GM12878 (cell line): ENCODE results near the gene BUB1B. TPM values are rescaled to one million over a fixed set of nuclear protein-coding genes. Genes with fewer than 3 reads are reported as not detected.

ENCODE experiments used
- ATAC-seq: fragments of 200-7000 bp; cut with Tn5 transposase; 3 replicates; pipeline ENCODE4 v1.9.1; 2020; ENCODE audit warnings: mild to moderate bottlenecking, moderate library complexity
- BruUV-seq: library from RNA; stranded (reverse); fragments of 400-500 nt; replicated peaks from 2 replicates; lab custom pipeline; 2021; lab: Mats Ljungman, UMichigan
- CTCF ChIA-PET: fragments of 300-600 bp; sonication (Branson Sonifier 250); formaldehyde crosslinking; extraction: SDS; loops from one replicate; lab custom pipeline; 2021; ENCODE audit warnings: inconsistent platforms; lab: Yijun Ruan, JAX
- POLR2A ChIA-PET: fragments of 350-600 bp; formaldehyde crosslinking; extraction: SDS; loops from one replicate; lab custom pipeline; 2021; ENCODE audit warnings: inconsistent platforms; lab: Charles Lee
- RAD21 ChIA-PET: fragments of 300-600 bp; sonication (Branson Sonifier 250); formaldehyde crosslinking; loops from one replicate; lab custom pipeline; 2023; ENCODE audit warnings: antibody characterized with exemption; ENCODE audit not compliant: unreplicated experiment; lab: Charles Lee
- SMC1A ChIA-PET: fragments of 300-600 bp; sonication (Branson Sonifier 250); formaldehyde crosslinking; loops from one replicate; lab custom pipeline; 2023; ENCODE audit not compliant: unreplicated experiment, uncharacterized antibody; lab: Charles Lee
- DNase-seq: peaks from one replicate; pipeline ENCODE4 v3.0.0-alpha.2; 2011; ENCODE audit warnings: low read depth, low spot score
- FAIRE-seq: peaks from 3 replicates; lab custom pipeline; 2011; peaks lifted over from hg19 to GRCh38; lab: Jason Lieb, UNC
- H2AFZ ChIP-seq: 2 replicates; pipeline ENCODE4 v1.6.0; 2011; ENCODE audit warnings: low read depth, low read length, control low read depth; ENCODE audit not compliant: control insufficient read depth
- H3K27ac ChIP-seq: 2 replicates; pipeline ENCODE4 v1.5.1; 2011; ENCODE audit warnings: control low read depth; ENCODE audit not compliant: control insufficient read depth, insufficient read depth
- H3K27me3 ChIP-seq, 2 experiments: replicated peaks in 1 of 2; 2 replicates each; pipeline versions ENCODE4 v1.6.0 to v1.6.1; 2011; ENCODE audit warnings: low read length in 1 of 2; ENCODE audit not compliant: control insufficient read depth in 2 of 2, insufficient read depth in 2 of 2
- H3K36me3 ChIP-seq, 2 experiments: 2 replicates each; pipeline ENCODE4 v1.5.1; 2011; ENCODE audit warnings: low read length in 1 of 2; ENCODE audit not compliant: control insufficient read depth in 2 of 2, insufficient read depth in 2 of 2
- H3K4me1 ChIP-seq: 2 replicates; pipeline ENCODE4 v1.6.1; 2011; ENCODE audit warnings: mild to moderate bottlenecking, low read length, moderate library complexity, mixed read lengths; ENCODE audit not compliant: control insufficient read depth, insufficient read depth
- H3K4me2 ChIP-seq: 2 replicates; pipeline ENCODE4 v1.6.0; 2011; ENCODE audit warnings: control low read depth; ENCODE audit not compliant: control insufficient read depth, insufficient read depth
- H3K4me3 ChIP-seq: fragments of 200-600 bp; sonication (generic); 2 replicates; pipeline ENCODE4 v1.5.1; 2016
- H3K79me2 ChIP-seq: 2 replicates; pipeline ENCODE4 v1.6.0; 2011; ENCODE audit warnings: low read length; ENCODE audit not compliant: control insufficient read depth, insufficient read depth
- H3K9ac ChIP-seq: 2 replicates; pipeline ENCODE4 v1.8.0; 2011; ENCODE audit warnings: low read length, control low read depth, mixed read lengths; ENCODE audit not compliant: control insufficient read depth, insufficient read depth
- H3K9me3 ChIP-seq: replicated peaks from 3 replicates; pipeline ENCODE4 v1.5.1; 2011; ENCODE audit warnings: mild to moderate bottlenecking, low read length; ENCODE audit not compliant: control insufficient read depth, insufficient read depth
- H4K20me1 ChIP-seq: 2 replicates; pipeline ENCODE4 v1.6.0; 2011; ENCODE audit not compliant: control insufficient read depth, insufficient read depth
- CUX1 ChIP-seq: IDR thresholded peaks from 2 replicates; pipeline ENCODE4 v1.6.1; 2012; ENCODE audit warnings: improper control_type of control experiment, low read depth, low read length; ENCODE audit not compliant: insufficient replicate concordance
- DPF2 ChIP-seq: fragments of 450-650 bp; IDR thresholded peaks from 2 replicates; pipeline ENCODE4 v1.6.1; 2017; ENCODE audit warnings: mild to moderate bottlenecking
- EED ChIP-seq: sonication (generic); IDR thresholded peaks from 2 replicates; pipeline ENCODE4 v1.6.1; 2016; ENCODE audit warnings: antibody characterized with exemption, low read depth
- EGR1 ChIP-seq, 2 experiments: IDR thresholded peaks; 1 replicate in 1 of 2; 2 replicates in 1 of 2; pipeline ENCODE4 v1.6.1; 2011 to 2012; ENCODE audit warnings: low read depth in 2 of 2, low read length in 2 of 2, borderline replicate concordance in 1 of 2, mild to moderate bottlenecking in 1 of 2, moderate library complexity in 1 of 2
- HDAC6 ChIP-seq: fragments of 200-600 bp; sonication (generic); IDR thresholded peaks from one replicate; pipeline ENCODE4 v1.8.0; 2017; ENCODE audit warnings: antibody characterized with exemption; ENCODE audit not compliant: unreplicated experiment
- IKZF1 ChIP-seq: fragments of 450-650 bp; conservative IDR thresholded peaks from 2 replicates; pipeline ENCODE4 v1.6.1; 2017; ENCODE audit warnings: antibody characterized with exemption, mild to moderate bottlenecking
- IKZF2 ChIP-seq, 2 experiments: fragments of 450-650 bp; IDR thresholded peaks; 2 replicates each; pipeline ENCODE4 v1.6.1; 2017; ENCODE audit warnings: mild to moderate bottlenecking in 2 of 2, moderate library complexity in 2 of 2
- LARP7 ChIP-seq: fragments of 450-650 bp; IDR thresholded peaks from 2 replicates; pipeline ENCODE4 v1.6.1; 2017; ENCODE audit warnings: mild to moderate bottlenecking
- MEF2A ChIP-seq: IDR thresholded peaks from 2 replicates; pipeline ENCODE4 v1.6.1; 2011; ENCODE audit warnings: low read depth, mild to moderate bottlenecking, low read length, moderate library complexity; ENCODE audit not compliant: insufficient read depth
- MEF2B ChIP-seq: fragments of 450-650 bp; IDR thresholded peaks from 2 replicates; pipeline ENCODE4 v1.6.1; 2018; ENCODE audit warnings: mild to moderate bottlenecking, moderate library complexity; ENCODE audit not compliant: partially characterized antibody, poor library complexity, severe bottlenecking
- MYB ChIP-seq: fragments of 150-350 bp; IDR thresholded peaks from 2 replicates; pipeline ENCODE4 v1.6.1; 2014; ENCODE audit warnings: mild to moderate bottlenecking, low read depth, low read length, borderline replicate concordance
- MYC ChIP-seq: IDR thresholded peaks from 2 replicates; pipeline ENCODE4 v1.6.1; 2011; ENCODE audit warnings: mild to moderate bottlenecking, low read length, moderate library complexity, inconsistent platforms; ENCODE audit not compliant: insufficient read depth, insufficient replicate concordance, insufficient read length, severe bottlenecking
- NFYA ChIP-seq: IDR thresholded peaks from 2 replicates; pipeline ENCODE4 v1.6.1; 2011; ENCODE audit warnings: low read depth, mild to moderate bottlenecking, low read length, improper control_type of control experiment, borderline replicate concordance
- PML ChIP-seq: IDR thresholded peaks from 2 replicates; pipeline ENCODE4 v1.6.1; 2012; ENCODE audit warnings: low read length, inconsistent platforms
- RUNX3 ChIP-seq: IDR thresholded peaks from 2 replicates; pipeline ENCODE4 v1.6.1; 2012; ENCODE audit warnings: low read length, inconsistent platforms
- TCF3 ChIP-seq: IDR thresholded peaks from 2 replicates; pipeline ENCODE4 v1.6.1; 2012; ENCODE audit warnings: low read depth, mild to moderate bottlenecking, low read length, borderline replicate concordance; ENCODE audit not compliant: insufficient read depth
- ZNF217 ChIP-seq: fragments of 450-650 bp; IDR thresholded peaks from 2 replicates; pipeline ENCODE4 v1.6.1; 2017; ENCODE audit warnings: antibody characterized with exemption, mild to moderate bottlenecking
- WGBS: methylation state at CpG from one replicate; pipeline ENCODE4 v1.1.6; 2016; ENCODE audit warnings: low lambda C conversion rate; ENCODE audit not compliant: insufficient replicate concordance, insufficient coverage; ENCODE audit errors: missing lambda C conversion rate; 5-methylcytosine and 5-hydroxymethylcytosine counted together
- in situ Hi-C: fragments of 300-500 bp; cut with MboI; formaldehyde crosslinking; loops from 9 replicates; pipeline ENCODE4 v1.14.3; 2018; ENCODE audit warnings: mixed read lengths
- intact Hi-C: fragments of 100-400 bp; cut with micrococcal nuclease; formaldehyde crosslinking; loops from one replicate; pipeline ENCODE4 v1.14.2; 2022; ENCODE audit not compliant: unreplicated experiment
- polyA plus RNA-seq, 11 experiments: library from polyadenylated mRNA; depleted of rRNA in 4 of 11; unstranded in 6 of 11; stranded (reverse) in 5 of 11; fragments of >200 nt; fragmentation: Nextera tagmentation in 4 of 11; fragmentation: Illumina TruSeq in 1 of 11; extraction: Ambion mirVana in 4 of 11; extraction: Trizol in 1 of 11; gene quantifications; 1 replicate in 1 of 11; 2 replicates in 10 of 11; pipeline versions ENCODE4 v1.2.1 to v1.2.3, GENCODE V29; 2011 to 2016; ENCODE audit warnings: inconsistent platforms in 2 of 11, missing spikeins in 2 of 11, low read depth in 1 of 11
- total RNA-seq, 4 experiments: library from RNA; depleted of rRNA in 3 of 4; stranded (reverse); fragments of >200 nt in 3 of 4; fragmentation: Illumina TruSeq in 1 of 4; extraction: Trizol in 1 of 4; gene quantifications; 2 replicates each; pipeline versions ENCODE4 v1.2.1 to v1.2.3, GENCODE V29; 2013 to 2021

The BUB1B gene
- total and polyA plus RNA-seq, 10 of the 15 experiments (the other 5 are each of a cell fraction or from before 2014, with no cell fraction given) = 29.1 to 98.6 (median 77.3) TPM

DNA sequence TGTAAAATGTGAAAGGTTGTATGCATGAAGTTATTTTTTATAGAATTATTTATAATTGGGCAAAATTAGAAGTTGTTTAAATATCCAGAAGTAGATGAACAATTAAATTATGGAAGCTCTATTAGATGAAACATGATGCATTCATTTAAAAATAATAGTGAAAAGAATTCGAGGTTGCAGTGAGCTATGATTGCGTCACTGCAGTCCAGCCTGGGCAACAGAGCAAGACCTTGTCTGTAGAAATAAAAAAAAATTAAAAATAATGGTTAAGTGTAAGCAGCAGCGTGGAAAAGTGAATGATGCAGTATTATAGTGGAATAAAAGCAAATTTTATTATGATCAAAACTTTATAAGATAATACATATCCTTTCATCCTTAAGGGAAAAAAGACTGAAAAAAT lies 14.3 kb downstream of the BUB1B start (continued):
- TF ChIP-seq MYB = no peak
- TF ChIP-seq MEF2A = no peak
- TF ChIP-seq EED = no peak
- no peak for TF ChIP-seq CUX1
- TF ChIP-seq, all 136 proteins: peak for 0

DNA sequence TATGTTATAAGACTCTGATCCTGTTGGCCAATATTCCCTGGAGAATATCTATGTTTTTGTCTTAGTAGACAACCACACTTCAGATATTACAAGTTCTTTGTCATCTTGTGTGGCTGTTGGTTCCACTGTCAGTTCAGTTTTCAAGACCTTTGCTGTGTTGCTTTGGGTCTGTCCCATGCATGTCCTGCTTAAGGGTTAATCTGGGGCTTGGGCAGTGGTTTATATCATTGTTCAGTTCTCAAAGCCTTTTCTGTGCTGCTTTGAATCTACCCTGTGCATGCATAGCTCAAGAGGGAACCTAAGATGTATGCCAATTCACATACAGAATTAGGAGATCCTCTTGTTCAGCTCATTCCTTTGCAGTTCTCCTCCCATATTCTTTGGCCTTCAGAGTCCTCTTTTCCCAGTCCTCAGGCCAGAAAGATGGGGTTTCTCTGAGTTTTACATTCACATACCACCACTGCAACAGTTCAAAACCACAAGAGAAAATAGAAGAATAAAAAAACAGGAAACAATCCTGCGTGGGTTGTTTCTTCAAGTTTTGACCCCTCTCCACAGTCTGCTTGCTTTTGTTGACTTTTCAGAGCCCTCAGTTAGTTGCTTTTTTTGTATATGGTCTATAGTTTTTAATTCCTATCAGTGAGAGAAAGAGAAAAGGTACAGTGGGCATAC lies 21.6 kb downstream of the BUB1B start:
- H3K9ac ChIP-seq = peak overlapping the region; percentile 35; the same call in 1 of the 2 replicates
- peaks cover 19% of the 10 kb centered on the region for H3K4me1 ChIP-seq
- CTCF ChIA-PET = interaction anchor here (0.8 to 3.8 kb wide), 6 partner anchors 8 to 136 kb away, joined by 3 to 31 read pairs (median 10); no protein-coding TSS in a partner anchor
- in situ Hi-C loops = no loop called here
- peak overlapping the region; percentile 20 for H2AFZ ChIP-seq
- intact Hi-C loops = loop anchor here (5.0 kb wide), 1 partner anchor 135 kb away; no protein-coding TSS in a partner anchor
- 0% methylated on average over 1 of the region's 1 CpG for WGBS
- no peak for FAIRE-seq
- H3K9me3 ChIP-seq = no peaks in the 10 kb centered on the region; the same call in 2 of the 3 replicates
- peaks cover 9% of the 10 kb centered on the region for H3K79me2 ChIP-seq
- H3K4me3 ChIP-seq = no peak overlapping the region; the same call in 1 of the 2 replicates
- peaks cover 6 to 10% of the 10 kb centered on the region in 2 experiments; a peak in 3 of 4 replicates for H3K36me3 ChIP-seq
- SMC1A ChIA-PET = interaction anchor here (0.6 to 5.5 kb wide), 9 partner anchors 14 to 148 kb away, joined by 3 to 33 read pairs (median 8); no protein-coding TSS in a partner anchor
- peak; percentile 73 for ATAC-seq
- POLR2A ChIA-PET = interaction anchor here (0.5 to 2.1 kb wide), 3 partner anchors 12 to 542 kb away, joined by 3 to 8 read pairs (median 3); no protein-coding TSS in a partner anchor
- no peak for DNase-seq
- H3K4me2 ChIP-seq = peak overlapping the region; percentile 52
- H3K27ac ChIP-seq = peak overlapping the region; percentile 39
- BruUV-seq = no TSS peak
- H3K27me3 ChIP-seq = no peaks in the 10 kb centered on the region
- RAD21 ChIA-PET = interaction anchor here (0.7 to 5.3 kb wide), 3 partner anchors 19 to 135 kb away, joined by 3 to 56 read pairs (median 4); no protein-coding TSS in a partner anchor
- no peaks in the 10 kb centered on the region for H4K20me1 ChIP-seq
- TF ChIP-seq ZNF217 (0 out of 2 replicates have a peak, but pooled peaks have one; percentile 16), IKZF1 (peak; percentile 59), MEF2B (peak; percentile 39), NFYA (no peak), EGR1 (IDR thresholded peaks at IDR 0.05; ENCODE audit: borderline replicate concordance in 1 of 2, low read depth in 2 of 2, low read length in 2 of 2) (no peak), TCF3 (no peak), LARP7 (no peak), IKZF2 (IDR thresholded peaks at IDR 0.05) (peak in 1 of 2 experiments; percentile 57; a peak in 1 of 4 replicates), MEF2A (peak; percentile 66), HDAC6 (no peak), PML (no peak), MYC (no peak), DPF2 (0 out of 2 replicates have a peak, but pooled peaks have one; percentile 34), RUNX3 (peak; percentile 92)
